ENCODE measurements around the gene PPP3R1. TPM values are rescaled to one million over a fixed set of nuclear protein-coding genes. Genes with fewer than 3 reads are reported as not detected.

Gene PPP3R1
- total and polyA plus RNA-seq, 9 of the 15 experiments (the other 6 are each of a cell fraction or from before 2014, with no cell fraction given) = 3.7 to 70.0 (median 24.8) TPM

GRCh38 chr2:68157402-68158133 is 94.8 kb downstream of the PPP3R1 start, which contains the start of gene PNO1 (continued):
- peak; percentile 90 for TF ChIP-seq FOXM1 (IDR thresholded peaks at IDR 0.05; ENCODE audit: low read depth)
- no peak for TF ChIP-seq FOXM1 (CRISPR knock-in tag; IDR thresholded peaks at IDR 0.05; ENCODE audit: low read depth)
- TF ChIP-seq CHD2 (IDR thresholded peaks at IDR 0.05; ENCODE audit: low read depth, low read length) = peak; percentile 28; the same call in 1 of the 2 replicates
- TF ChIP-seq PBX2 (CRISPR knock-in tag; IDR thresholded peaks at IDR 0.05; ENCODE audit: low read depth) = no peak
- 0 out of 2 replicates have a peak, but pooled peaks have one; percentile 3 for TF ChIP-seq PBX2 (tag; conservative IDR thresholded peaks at IDR 0.05; ENCODE audit: low read depth)
- no peak for TF ChIP-seq FOXK1 (CRISPR knock-in tag; IDR thresholded peaks at IDR 0.05; ENCODE audit: borderline replicate concordance)
- TF ChIP-seq, protein P1, sequence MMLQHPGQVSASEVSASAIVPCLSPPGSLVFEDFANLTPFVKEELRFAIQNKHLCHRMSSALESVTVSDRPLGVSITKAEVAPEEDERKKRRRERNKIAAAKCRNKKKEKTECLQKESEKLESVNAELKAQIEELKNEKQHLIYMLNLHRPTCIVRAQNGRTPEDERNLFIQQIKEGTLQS (IDR thresholded peaks at IDR 0.05) = no peak
- TF ChIP-seq, protein P1 (CRISPR knock-in tag; conservative IDR thresholded peaks at IDR 0.05) = 0 out of 2 replicates have a peak, but pooled peaks have one; percentile 10
- peak; percentile 42; the same call in 1 of the 2 replicates for TF ChIP-seq ETV1 (tag; conservative IDR thresholded peaks at IDR 0.05; ENCODE audit: low read depth)
- no peak; the same call in none of the 2 replicates for TF ChIP-seq NFIC (IDR thresholded peaks at IDR 0.05)
- TF ChIP-seq RFX1 (IDR thresholded peaks at IDR 0.05) = peak; percentile 19; the same call in 1 of the 2 replicates
- no peak for TF ChIP-seq SPI1 (IDR thresholded peaks at IDR 0.05; ENCODE audit: borderline replicate concordance, low read depth, low read length)
- no peak for TF ChIP-seq SRSF9 (IDR thresholded peaks at IDR 0.05; ENCODE audit: borderline replicate concordance, low read depth, low read length)
- peak; percentile 82 for TF ChIP-seq POLR2A (conservative IDR thresholded peaks at IDR 0.05)
- no peak for TF ChIP-seq KDM4B (IDR thresholded peaks at IDR 0.05; ENCODE audit: borderline replicate concordance in 2 of 2, low read depth in 1 of 2)
- TF ChIP-seq ZNF282 (CRISPR knock-in tag; IDR thresholded peaks at IDR 0.05) = no peak
- no peak for TF ChIP-seq STAG1 (CRISPR knock-in tag; IDR thresholded peaks at IDR 0.05; ENCODE audit: borderline replicate concordance)
- no peak for TF ChIP-seq ZNF695 (CRISPR knock-in tag; IDR thresholded peaks at IDR 0.05)
- no peak for TF ChIP-seq GMEB1 (CRISPR knock-in tag; IDR thresholded peaks at IDR 0.05)
- 0 out of 2 replicates have a peak, but pooled peaks have one; percentile 36 for TF ChIP-seq THAP12 (CRISPR knock-in tag; IDR thresholded peaks at IDR 0.05)

All from K562 (cell line).